Colonic mucosa (tissue), 4 donors: ENCODE data around the gene TRDN. TPM values are rescaled to one million over a fixed set of nuclear protein-coding genes. Genes with fewer than 3 reads are reported as not detected.

Experiments
- DNase-seq: peaks from one replicate; pipeline ENCODE4 v3.0.0-alpha.2; 2020
- H3K27ac ChIP-seq: fragments of 200-600 bp; one replicate; pipeline ENCODE4 v1.8.0; 2021
- H3K27me3 ChIP-seq: fragments of 200-600 bp; one replicate; pipeline ENCODE4 v1.8.0; 2021
- H3K36me3 ChIP-seq: fragments of 200-600 bp; one replicate; pipeline ENCODE4 v1.8.0; 2021
- H3K4me1 ChIP-seq: fragments of 200-600 bp; one replicate; pipeline ENCODE4 v1.8.0; 2021; ENCODE audit warnings: mild to moderate bottlenecking
- H3K4me3 ChIP-seq: fragments of 200-600 bp; one replicate; pipeline ENCODE4 v1.8.0; 2021
- H3K9ac ChIP-seq, 2 donors: one replicate each; pipeline ENCODE4 v1.7.0; 2013; ENCODE audit warnings: control low read depth in 2 of 2, low read depth in 2 of 2, low read length in 2 of 2
- H3K9me3 ChIP-seq: fragments of 200-600 bp; one replicate; pipeline ENCODE4 v1.8.0; 2021
- CTCF ChIP-seq: fragments of 200-600 bp; IDR thresholded peaks from one replicate; pipeline ENCODE4 v1.8.0; 2022; ENCODE audit warnings: antibody characterized with exemption, mild to moderate bottlenecking
- intact Hi-C: fragments of 100-400 bp; cut with DNase I; formaldehyde crosslinking; loops from one replicate; pipeline ENCODE4 v1.14.1; 2022
- total RNA-seq, 2 donors: library from RNA; stranded (reverse); fragmentation: NEBNext Ultra II Directional in 1 of 2; extraction: Animal tissue kit (Norgen Biotek cat#: 25700) in 1 of 2; gene quantifications; one replicate each; pipeline ENCODE4 v1.2.1, GENCODE V29; 2021
- donor health status: healthy.
- donor health status: DM: no; HTN: no; CAD: no.
- donor health status: DM: no; HTN: no; CAD: no.

Gene TRDN
- total RNA-seq, 2 donors from 2014 or later = not detected

- intact Hi-C loops = no loop called here
- Histone ChIP-seq H3K4me3 (no peak overlapping the region), H3K9me3 (no peaks in the 10 kb centered on the region), H3K4me1 (no peaks in the 10 kb centered on the region), H3K27ac (no peak overlapping the region), H3K27me3 (no peaks in the 10 kb centered on the region), H3K9ac (no peak overlapping the region), H3K36me3 (no peaks in the 10 kb centered on the region)
- no peak for TF ChIP-seq CTCF
- DNase-seq = no peak
These were observed 127.6 kb downstream of the TRDN start for GRCh38 chr6:123509112-123509511.

- Histone ChIP-seq H3K27me3 (no peaks in the 10 kb centered on the region), H3K36me3 (no peaks in the 10 kb centered on the region), H3K27ac (no peak overlapping the region), H3K9me3 (no peaks in the 10 kb centered on the region), H3K4me3 (no peak overlapping the region), H3K4me1 (no peaks in the 10 kb centered on the region), H3K9ac (no peak overlapping the region)
- no peak for TF ChIP-seq CTCF
- no peak for DNase-seq
- intact Hi-C loops = no loop called here
These were observed 128.5 kb downstream of the TRDN start for GRCh38 chr6:123508290-123508689.

- intact Hi-C loops = no loop called here
- Histone ChIP-seq H3K27me3 (no peaks in the 10 kb centered on the region), H3K4me1 (no peaks in the 10 kb centered on the region), H3K9me3 (no peaks in the 10 kb centered on the region), H3K4me3 (no peak overlapping the region), H3K27ac (no peak overlapping the region), H3K9ac (no peak overlapping the region), H3K36me3 (no peaks in the 10 kb centered on the region)
- TF ChIP-seq CTCF = no peak
- DNase-seq = no peak
These were observed 129.2 kb downstream of the TRDN start for GRCh38 chr6:123507582-123507981.

- Histone ChIP-seq H3K4me3 (no peak overlapping the region), H3K27me3 (no peaks in the 10 kb centered on the region), H3K27ac (no peak overlapping the region), H3K36me3 (no peaks in the 10 kb centered on the region), H3K9ac (no peak overlapping the region), H3K4me1 (no peaks in the 10 kb centered on the region), H3K9me3 (no peaks in the 10 kb centered on the region)
- TF ChIP-seq CTCF = no peak
- DNase-seq = no peak
- intact Hi-C loops = no loop called here
These were observed 133.1 kb downstream of the TRDN start for GRCh38 chr6:123503619-123504018.

GRCh38 chr6:123497025-123497424 is 139.7 kb downstream of the TRDN start:
- H3K4me3 ChIP-seq = no peak overlapping the region
- TF ChIP-seq CTCF = no peak
- H3K9me3 ChIP-seq = no peaks in the 10 kb centered on the region
- intact Hi-C loops = no loop called here
- no peak for DNase-seq
- H3K27me3 ChIP-seq = no peaks in the 10 kb centered on the region
- H3K27ac ChIP-seq = no peak overlapping the region
- H3K4me1 ChIP-seq = no peaks in the 10 kb centered on the region
- no peak overlapping the region for H3K9ac ChIP-seq
- no peaks in the 10 kb centered on the region for H3K36me3 ChIP-seq

GRCh38 chr6:123489589-123489988 is 147.2 kb downstream of the TRDN start:
- Histone ChIP-seq H3K27ac (no peak overlapping the region), H3K36me3 (no peaks in the 10 kb centered on the region), H3K4me3 (no peak overlapping the region), H3K4me1 (no peaks in the 10 kb centered on the region), H3K9me3 (no peaks in the 10 kb centered on the region), H3K27me3 (no peaks in the 10 kb centered on the region), H3K9ac (no peak overlapping the region)
- DNase-seq = no peak
- intact Hi-C loops = no loop called here
- TF ChIP-seq CTCF = no peak
